Activated CD4-positive, alpha-beta T cell treated with anti-CD3 and anti-CD28 coated beads, Interleukin-2, amount 10 ng/mL, durations not matched to agents 7 days and 5 days (primary cell): ENCODE data around the gene NOTUM. TPM values are rescaled to one million over a fixed set of nuclear protein-coding genes. Genes with fewer than 3 reads are reported as not detected.

Source experiments
- CTCF ChIA-PET: fragments of 350-600 bp; sonication (Branson Sonifier 250); formaldehyde crosslinking; loops from one replicate; lab custom pipeline; 2021; ENCODE audit warnings: antibody characterized with exemption; lab: Charles Lee
- POLR2A ChIA-PET: fragments of 350-600 bp; sonication (Branson Sonifier 250); formaldehyde crosslinking; loops from one replicate; lab custom pipeline; 2021; ENCODE audit warnings: antibody characterized with exemption; lab: Charles Lee
- DNase-seq: peaks from one replicate; pipeline ENCODE4 v3.0.0-alpha.2; 2020
- H3K27ac Mint-ChIP-seq: one replicate; pipeline ENCODE4 v1.8.0; 2021; ENCODE audit warnings: mild to moderate bottlenecking, moderate library complexity, mixed read lengths
- H3K27me3 Mint-ChIP-seq: one replicate; pipeline ENCODE4 v1.8.0; 2021; ENCODE audit warnings: mixed read lengths
- H3K36me3 Mint-ChIP-seq: one replicate; pipeline ENCODE4 v1.8.0; 2021; ENCODE audit warnings: low read depth, mixed read lengths
- H3K4me1 Mint-ChIP-seq: one replicate; pipeline ENCODE4 v1.8.0; 2021; ENCODE audit warnings: mixed read lengths
- H3K4me3 Mint-ChIP-seq: one replicate; pipeline ENCODE4 v1.8.0; 2021; ENCODE audit warnings: mild to moderate bottlenecking, moderate library complexity, mixed read lengths
- H3K9me3 Mint-ChIP-seq: one replicate; pipeline ENCODE4 v1.8.0; 2021; ENCODE audit warnings: mixed read lengths
- total RNA-seq, 2 experiments: library from RNA; stranded (reverse); gene quantifications; one replicate each; pipeline ENCODE4 v1.2.3, GENCODE V29; 2021

NOTUM gene
- total RNA-seq, 2 experiments from 2014 or later, result 0.23 to 0.55 TPM

GRCh38 chr17:81944858-81945257 is 16.1 kb downstream of the NOTUM start:
- Mint-ChIP-seq H3K4me1 (no peaks in the 10 kb centered on the region), H3K9me3 (no peaks in the 10 kb centered on the region), H3K4me3 (no peak overlapping the region), H3K27ac (no peak overlapping the region), H3K27me3 (no peaks in the 10 kb centered on the region), H3K36me3 (no peaks in the 10 kb centered on the region)
- no peak for DNase-seq
- CTCF ChIA-PET, result interaction anchor here (0.8 kb wide), 1 partner anchor 17 kb away, joined by 3 read pairs; no protein-coding TSS in a partner anchor
- POLR2A ChIA-PET, result no interaction called here

GRCh38 chr17:81942167-81942553 is 18.8 kb downstream of the NOTUM start:
- Mint-ChIP-seq H3K36me3 (no peaks in the 10 kb centered on the region), H3K9me3 (no peaks in the 10 kb centered on the region), H3K4me3 (no peak overlapping the region), H3K27ac (no peak overlapping the region), H3K4me1 (peaks cover 6% of the 10 kb centered on the region), H3K27me3 (no peaks in the 10 kb centered on the region)
- CTCF ChIA-PET, result interaction anchor here (5.5 kb wide), 1 partner anchor 18 kb away, joined by 32 read pairs; the partner anchor contains the start of gene NOTUM
- POLR2A ChIA-PET, result no interaction called here
- DNase-seq, result no peak

GRCh38 chr17:81941484-81942166 is 19.4 kb downstream of the NOTUM start:
- no peak overlapping the region for H3K4me3 Mint-ChIP-seq
- H3K36me3 Mint-ChIP-seq, result no peaks in the 10 kb centered on the region
- ChIA-PET POLR2A (no interaction called here), CTCF (interaction anchor here (5.5 kb wide), 1 partner anchor 18 kb away, joined by 32 read pairs; the partner anchor contains the start of gene NOTUM)
- no peak for DNase-seq
- H3K9me3 Mint-ChIP-seq, result no peaks in the 10 kb centered on the region
- H3K27me3 Mint-ChIP-seq, result no peaks in the 10 kb centered on the region
- peaks cover 7% of the 10 kb centered on the region for H3K4me1 Mint-ChIP-seq
- H3K27ac Mint-ChIP-seq, result no peak overlapping the region

- ChIA-PET POLR2A (no interaction called here), CTCF (interaction anchor here (0.7 to 5.5 kb wide), 3 partner anchors 13 to 19 kb away, joined by 3 to 32 read pairs (median 4); partner anchors contain the start of genes MAFG and NOTUM)
- peaks cover 11% of the 10 kb centered on the region for H3K4me1 Mint-ChIP-seq
- H3K36me3 Mint-ChIP-seq, result no peaks in the 10 kb centered on the region
- no peak for DNase-seq
- H3K27me3 Mint-ChIP-seq, result no peaks in the 10 kb centered on the region
- no peaks in the 10 kb centered on the region for H3K9me3 Mint-ChIP-seq
- no peak overlapping the region for H3K4me3 Mint-ChIP-seq
- H3K27ac Mint-ChIP-seq, result no peak overlapping the region
These were observed 20.2 kb downstream of the NOTUM start for GRCh38 chr17:81940538-81941483.

DNA sequence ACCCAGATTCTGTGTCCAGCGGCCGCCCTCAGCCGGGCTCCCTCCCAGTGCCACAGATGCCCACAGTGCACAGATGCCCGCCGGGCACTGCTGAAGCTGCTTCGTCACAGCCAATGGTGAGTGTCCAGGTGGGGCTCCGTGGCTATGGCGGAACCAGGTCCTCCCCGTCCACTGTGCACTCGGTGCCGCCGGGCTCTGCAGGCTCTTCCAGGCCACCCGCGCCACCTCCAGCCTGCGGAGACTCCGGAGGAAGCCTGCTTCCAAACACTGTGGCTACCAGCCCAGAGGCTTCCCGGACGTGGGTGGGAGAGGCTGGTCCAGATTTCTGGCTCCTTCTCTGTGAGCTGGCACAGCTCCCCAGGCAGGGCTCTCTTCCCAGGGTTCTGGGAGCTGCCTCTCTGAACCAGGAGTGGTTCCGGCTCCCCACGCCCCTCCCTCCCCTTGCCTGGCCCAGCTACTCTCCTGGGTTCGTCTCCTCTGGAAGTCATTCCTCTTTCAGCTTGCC is 21.1 kb downstream of the NOTUM start:
- Mint-ChIP-seq H3K27me3 (no peaks in the 10 kb centered on the region), H3K4me1 (peaks cover 14% of the 10 kb centered on the region), H3K4me3 (no peak overlapping the region), H3K27ac (no peak overlapping the region), H3K36me3 (no peaks in the 10 kb centered on the region), H3K9me3 (no peaks in the 10 kb centered on the region)
- DNase-seq, result no peak
- ChIA-PET CTCF (interaction anchor here (0.7 to 5.5 kb wide), 3 partner anchors 12 to 20 kb away, joined by 3 to 32 read pairs (median 4); partner anchors contain the start of genes MAFG and NOTUM), POLR2A (no interaction called here)

DNA sequence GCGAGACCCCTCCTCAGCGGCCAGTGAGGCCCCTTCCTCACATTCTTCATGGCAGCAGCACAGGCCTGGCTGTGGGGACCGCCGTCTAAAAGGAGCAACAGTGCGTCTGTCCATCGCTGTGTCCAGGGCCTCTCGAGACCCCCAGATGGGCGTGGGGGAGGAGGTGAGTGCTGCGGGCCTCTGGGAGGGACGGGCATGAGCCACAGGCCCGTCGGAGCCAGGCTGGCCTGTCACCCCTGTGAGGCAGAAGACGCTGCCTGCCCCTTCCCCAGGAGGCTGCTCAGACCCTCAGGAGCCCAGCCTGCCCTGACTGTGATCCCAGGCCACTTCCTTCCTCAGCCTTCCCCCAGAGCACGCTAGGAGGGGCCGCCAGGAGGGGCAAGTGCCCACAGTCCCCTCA is 21.8 kb downstream of the NOTUM start:
- no peak overlapping the region for H3K27ac Mint-ChIP-seq
- DNase-seq, result no peak
- CTCF ChIA-PET, result interaction anchor here (3.0 to 5.5 kb wide), 2 partner anchors 21 kb away, joined by 20 to 32 read pairs; partner anchors contain the start of gene NOTUM
- no peaks in the 10 kb centered on the region for H3K9me3 Mint-ChIP-seq
- H3K36me3 Mint-ChIP-seq, result no peaks in the 10 kb centered on the region
- H3K4me1 Mint-ChIP-seq, result peaks cover 14% of the 10 kb centered on the region
- POLR2A ChIA-PET, result no interaction called here
- no peaks in the 10 kb centered on the region for H3K27me3 Mint-ChIP-seq
- no peak overlapping the region for H3K4me3 Mint-ChIP-seq

- ChIA-PET CTCF (interaction anchor here (0.6 to 2.4 kb wide), 4 partner anchors 10 to 505 kb away, joined by 3 to 8 read pairs (median 4); partner anchors contain the start of gene CCDC57), POLR2A (no interaction called here)
- Mint-ChIP-seq H3K4me3 (peak overlapping the region; percentile 76), H3K27ac (peak overlapping the region; percentile 41), H3K9me3 (no peaks in the 10 kb centered on the region), H3K36me3 (no peaks in the 10 kb centered on the region), H3K4me1 (peaks cover 14% of the 10 kb centered on the region), H3K27me3 (no peaks in the 10 kb centered on the region)
- DNase-seq, result no peak
These were observed 25.3 kb downstream of the NOTUM start for GRCh38 chr17:81935709-81936084.

- no peak for DNase-seq
- CTCF ChIA-PET, result interaction anchor here (0.6 to 2.4 kb wide), 6 partner anchors 9 to 505 kb away, joined by 3 to 8 read pairs (median 4); partner anchors contain the start of gene CCDC57
- no peaks in the 10 kb centered on the region for H3K27me3 Mint-ChIP-seq
- peaks cover 14% of the 10 kb centered on the region for H3K4me1 Mint-ChIP-seq
- H3K4me3 Mint-ChIP-seq, result peak overlapping the region; percentile 76
- POLR2A ChIA-PET, result no interaction called here
- peak overlapping the region; percentile 41 for H3K27ac Mint-ChIP-seq
- H3K9me3 Mint-ChIP-seq, result no peaks in the 10 kb centered on the region
- no peaks in the 10 kb centered on the region for H3K36me3 Mint-ChIP-seq
These were observed 25.9 kb downstream of the NOTUM start for GRCh38 chr17:81934850-81935708.

DNA sequence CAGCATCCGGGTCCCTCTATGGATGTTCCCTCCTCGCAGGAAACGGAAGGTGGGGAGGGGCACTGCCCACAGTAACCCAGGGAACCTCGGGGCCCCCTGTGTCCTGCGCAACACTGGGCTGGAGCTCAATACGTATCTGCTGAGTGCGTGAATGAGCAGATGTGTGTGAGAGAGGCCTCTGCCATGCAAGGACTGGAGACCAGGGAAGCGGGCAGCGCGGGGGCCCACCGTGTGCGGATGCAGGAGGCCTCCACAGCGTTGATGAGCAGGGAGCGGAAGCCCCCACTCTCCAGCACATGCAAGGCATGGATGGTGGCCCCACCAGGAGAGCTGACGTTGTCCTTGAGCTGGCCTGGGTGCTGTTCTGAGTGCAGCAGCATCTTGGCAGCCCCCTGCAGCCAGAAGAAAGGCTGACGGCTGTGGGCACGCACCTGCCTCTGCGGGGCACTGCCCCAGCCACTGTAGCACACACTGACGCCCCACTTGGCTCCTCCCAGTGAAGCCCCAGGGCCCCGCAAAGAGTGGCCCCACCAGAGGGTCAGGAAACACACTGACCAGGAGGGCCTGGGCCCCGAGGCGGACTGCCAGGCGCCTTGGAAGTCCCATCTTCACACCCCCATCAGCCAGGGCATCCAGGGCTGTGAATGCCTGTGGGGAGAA is 26.8 kb downstream of the NOTUM start:
- Mint-ChIP-seq H3K9me3 (no peaks in the 10 kb centered on the region), H3K27ac (no peak overlapping the region), H3K27me3 (peaks cover 3% of the 10 kb centered on the region), H3K36me3 (no peaks in the 10 kb centered on the region), H3K4me3 (no peak overlapping the region), H3K4me1 (peaks cover 14% of the 10 kb centered on the region)
- ChIA-PET POLR2A (no interaction called here), CTCF (interaction anchor here (1.0 kb wide), 1 partner anchor 25 kb away, joined by 6 read pairs; no protein-coding TSS in a partner anchor)
- no peak for DNase-seq

DNA sequence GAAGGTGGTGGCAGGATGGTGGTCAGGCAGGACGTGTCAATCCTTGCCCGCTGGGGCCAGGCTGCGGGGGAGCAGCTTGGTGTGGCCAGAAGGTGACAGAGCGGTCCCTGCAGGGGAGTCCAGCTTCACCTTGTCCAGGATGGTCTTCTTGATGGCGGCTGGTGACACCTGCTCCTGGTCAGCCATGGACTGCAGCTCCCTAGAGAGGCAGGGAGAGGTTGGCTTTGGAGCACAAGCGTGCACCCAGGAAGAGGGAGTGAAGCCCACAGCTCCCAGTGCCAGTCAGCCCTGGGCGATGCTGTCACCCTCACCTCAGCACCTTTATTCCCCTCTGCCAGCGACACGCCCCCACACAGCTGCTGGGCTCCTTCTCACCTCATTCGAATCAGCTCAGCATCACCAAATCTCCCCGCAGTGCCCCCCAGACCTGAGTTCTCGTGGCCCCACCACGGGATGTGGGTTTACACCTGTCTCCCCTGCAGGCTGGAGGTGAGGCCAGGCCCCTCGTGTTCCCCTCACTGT is 27.7 kb downstream of the NOTUM start:
- Mint-ChIP-seq H3K4me1 (peaks cover 16% of the 10 kb centered on the region), H3K27me3 (peaks cover 7% of the 10 kb centered on the region), H3K36me3 (no peaks in the 10 kb centered on the region), H3K27ac (no peak overlapping the region), H3K4me3 (no peak overlapping the region), H3K9me3 (no peaks in the 10 kb centered on the region)
- DNase-seq, result no peak
- ChIA-PET CTCF (interaction anchor here (1.3 kb wide), 1 partner anchor 26 kb away, joined by 3 read pairs; no protein-coding TSS in a partner anchor), POLR2A (no interaction called here)

DNA sequence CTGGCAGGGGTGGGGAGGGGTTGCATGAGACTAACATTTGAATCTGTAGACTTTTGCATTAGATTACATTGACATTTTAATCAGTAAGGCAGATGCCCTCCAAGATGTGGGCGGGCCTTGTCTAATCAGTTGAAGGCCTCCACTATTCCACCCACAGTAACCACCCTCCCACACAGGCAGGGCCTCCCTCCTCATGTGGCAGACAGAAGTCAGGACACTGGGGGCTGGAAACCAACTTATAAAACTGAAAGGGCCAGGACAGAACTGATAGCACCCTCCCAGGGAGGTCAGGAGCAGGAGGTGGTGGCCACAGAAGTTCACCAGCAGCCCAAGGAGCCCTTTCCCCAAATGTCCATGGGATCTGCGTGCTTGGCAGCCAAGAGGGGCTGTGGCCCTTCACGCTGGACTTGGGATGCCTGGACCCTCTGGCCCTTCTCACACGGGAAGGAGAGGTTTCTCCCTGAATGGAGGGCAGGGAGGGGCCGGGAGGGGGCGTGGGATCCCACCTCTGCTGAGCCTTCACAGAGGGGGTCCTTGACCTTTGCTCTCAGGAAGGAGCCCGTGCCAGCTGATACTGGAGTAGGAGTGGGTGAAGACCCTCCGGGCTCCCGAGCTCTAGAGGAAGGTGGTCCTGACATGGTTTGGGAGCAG is 28.5 kb downstream of the NOTUM start:
- H3K4me1 Mint-ChIP-seq, result peaks cover 11% of the 10 kb centered on the region
- H3K4me3 Mint-ChIP-seq, result no peak overlapping the region
- no peak for DNase-seq
- POLR2A ChIA-PET, result no interaction called here
- no peaks in the 10 kb centered on the region for H3K9me3 Mint-ChIP-seq
- H3K36me3 Mint-ChIP-seq, result no peaks in the 10 kb centered on the region
- peaks cover 7% of the 10 kb centered on the region for H3K27me3 Mint-ChIP-seq
- CTCF ChIA-PET, result interaction anchor here (0.9 to 1.3 kb wide), 2 partner anchors 27 to 166 kb away, joined by 3 read pairs; partner anchors contain the start of gene FASN
- no peak overlapping the region for H3K27ac Mint-ChIP-seq
